Measurements from ENCODE around the gene FAM240A. TPM values are rescaled to one million over a fixed set of nuclear protein-coding genes. Genes with fewer than 3 reads are reported as not detected.

The FAM240A gene
- total and polyA plus RNA-seq, 2 donors (not counting 1 experiment from before 2014, with no cell fraction given) = not detected

GRCh38 chr3:46613313-46614005 is 1.1 kb downstream of the FAM240A start:
- H2AFZ ChIP-seq (ENCODE audit: insufficient read depth, low read depth, low read length, poor library complexity, severe bottlenecking) = no peak overlapping the region
- H3K9ac ChIP-seq (ENCODE audit: low read length) = no peak overlapping the region
- H3K4me2 ChIP-seq (replicated peaks; ENCODE audit: low read depth, low read length, poor library complexity, severe bottlenecking) = no peak overlapping the region
- no peak overlapping the region for H3K27ac ChIP-seq (ENCODE audit: low read length in 2 of 2)
- no peaks in the 10 kb centered on the region for H3K4me1 ChIP-seq (ENCODE audit: control insufficient read depth in 2 of 2, insufficient read depth in 2 of 2, low read length in 2 of 2)
- H4K20me1 ChIP-seq (ENCODE audit: control insufficient read depth, insufficient read depth, low read length, poor library complexity, severe bottlenecking) = no peaks in the 10 kb centered on the region
- 77% methylated on average over 5 of the region's 10 CpGs for WGBS (ENCODE audit: insufficient coverage)
- H3K36me3 ChIP-seq (replicated peaks in 1 of 2; ENCODE audit: control extremely low read depth in 1 of 2, control insufficient read depth in 1 of 2, extremely low read depth in 1 of 2, insufficient read depth in 2 of 2, low read length in 1 of 2) = no peaks in the 10 kb centered on the region
- no peaks in the 10 kb centered on the region for H3K79me2 ChIP-seq (ENCODE audit: control insufficient read depth, insufficient read depth, low read length)
- H3K27me3 ChIP-seq (replicated peaks in 1 of 4; ENCODE audit: control extremely low read depth in 1 of 4, control insufficient read depth in 3 of 4, insufficient read depth in 4 of 4, low read length in 3 of 4) = peaks cover 0 to 8% (median 2%) of the 10 kb centered on the region in 4 experiments
- no peak for ATAC-seq (ENCODE audit: low read depth)
- H3K27ac Mint-ChIP-seq = no peak overlapping the region
- POLR2A ChIA-PET = no interaction called here
- H3K4me1 Mint-ChIP-seq = no peaks in the 10 kb centered on the region
- H3K4me3 Mint-ChIP-seq = no peak overlapping the region
- intact Hi-C loops (cut with micrococcal nuclease) = no loop called here
- H3K9me3 ChIP-seq (ENCODE audit: control extremely low read depth in 1 of 3, control insufficient read depth in 2 of 3, insufficient read depth in 1 of 3, low read length in 2 of 3) = no peaks in the 10 kb centered on the region
- DNase-seq = no peak
- peaks cover 43% of the 10 kb centered on the region for H3K27me3 Mint-ChIP-seq
- no peak overlapping the region for H3K4me3 ChIP-seq (ENCODE audit: control extremely low read depth in 1 of 5, extremely low read depth in 1 of 5, insufficient read depth in 1 of 5, low read depth in 2 of 5, low read length in 4 of 5)
- CTCF ChIA-PET = interaction anchor here (0.6 to 1.8 kb wide), 3 partner anchors 17 to 296 kb away, joined by 3 to 5 read pairs (median 4); no protein-coding TSS in a partner anchor
- TF ChIP-seq EZH2 (IDR thresholded peaks at IDR 0.05; ENCODE audit: borderline replicate concordance, insufficient read depth, low read depth, low read length, poor library complexity, severe bottlenecking) = no peak
- TF ChIP-seq CTCF (IDR thresholded peaks at IDR 0.05) = no peak
- no peaks in the 10 kb centered on the region for H3K9me3 Mint-ChIP-seq (ENCODE audit: insufficient read depth)

DNA sequence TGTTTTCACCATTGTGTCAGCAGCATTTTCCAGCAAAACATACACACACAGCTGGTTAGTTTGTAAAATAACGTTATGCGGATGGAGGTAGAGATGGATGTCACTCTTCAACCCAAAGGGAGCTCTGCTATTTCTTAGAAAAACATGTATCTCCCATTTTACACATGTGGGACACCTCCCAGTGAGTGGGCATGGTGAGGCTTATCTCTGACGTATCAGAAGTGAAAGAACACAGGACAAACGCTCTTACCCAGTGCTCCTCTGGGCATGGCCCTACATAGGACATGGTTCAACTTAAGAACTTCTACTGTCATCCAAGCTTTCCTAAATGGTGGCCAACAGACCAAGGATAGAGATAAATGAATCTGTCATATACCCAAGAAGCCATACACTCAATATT is 2.1 kb downstream of the FAM240A start:
- Histone ChIP-seq H3K36me3 (replicated peaks in 1 of 2; ENCODE audit: control extremely low read depth in 1 of 2, control insufficient read depth in 1 of 2, extremely low read depth in 1 of 2, insufficient read depth in 2 of 2, low read length in 1 of 2) (no peaks in the 10 kb centered on the region), H3K27ac (ENCODE audit: low read length in 2 of 2) (no peak overlapping the region), H2AFZ (ENCODE audit: insufficient read depth, low read depth, low read length, poor library complexity, severe bottlenecking) (no peak overlapping the region), H3K4me1 (ENCODE audit: control insufficient read depth in 2 of 2, insufficient read depth in 2 of 2, low read length in 2 of 2) (no peaks in the 10 kb centered on the region), H3K4me2 (replicated peaks; ENCODE audit: low read depth, low read length, poor library complexity, severe bottlenecking) (no peak overlapping the region), H4K20me1 (ENCODE audit: control insufficient read depth, insufficient read depth, low read length, poor library complexity, severe bottlenecking) (no peaks in the 10 kb centered on the region), H3K79me2 (ENCODE audit: control insufficient read depth, insufficient read depth, low read length) (no peaks in the 10 kb centered on the region), H3K4me3 (ENCODE audit: control extremely low read depth in 1 of 5, extremely low read depth in 1 of 5, insufficient read depth in 1 of 5, low read depth in 2 of 5, low read length in 4 of 5) (no peak overlapping the region), H3K9me3 (ENCODE audit: control extremely low read depth in 1 of 3, control insufficient read depth in 2 of 3, insufficient read depth in 1 of 3, low read length in 2 of 3) (no peaks in the 10 kb centered on the region), H3K27me3 (replicated peaks in 1 of 4; ENCODE audit: control extremely low read depth in 1 of 4, control insufficient read depth in 3 of 4, insufficient read depth in 4 of 4, low read length in 3 of 4) (peaks cover 0 to 8% (median 2%) of the 10 kb centered on the region in 4 experiments), H3K9ac (ENCODE audit: low read length) (no peak overlapping the region)
- no peak overlapping the region for H3K27ac Mint-ChIP-seq
- no peaks in the 10 kb centered on the region for H3K9me3 Mint-ChIP-seq (ENCODE audit: insufficient read depth)
- intact Hi-C loops (cut with micrococcal nuclease) = no loop called here
- H3K4me3 Mint-ChIP-seq = no peak overlapping the region
- WGBS (ENCODE audit: insufficient coverage) = 94% methylated on average over 2 of the region's 4 CpGs
- TF ChIP-seq CTCF (IDR thresholded peaks at IDR 0.05) (no peak), EZH2 (IDR thresholded peaks at IDR 0.05; ENCODE audit: borderline replicate concordance, insufficient read depth, low read depth, low read length, poor library complexity, severe bottlenecking) (no peak)
- peaks cover 43% of the 10 kb centered on the region for H3K27me3 Mint-ChIP-seq
- POLR2A ChIA-PET = no interaction called here
- DNase-seq (no peak), ATAC-seq (ENCODE audit: low read depth) (no peak)
- CTCF ChIA-PET = interaction anchor here (0.8 to 1.8 kb wide), 3 partner anchors 10 to 126 kb away, joined by 3 to 5 read pairs (median 3); no protein-coding TSS in a partner anchor
- no peaks in the 10 kb centered on the region for H3K4me1 Mint-ChIP-seq

Measured in B cell (primary cell).